ENCODE measurements around the gene TMEM256. TPM values are rescaled to one million over a fixed set of nuclear protein-coding genes. Genes with fewer than 3 reads are reported as not detected.
A peak's percentile ranks its signal among the peaks of the same experiment; 100 is the strongest.

Gene TMEM256
- total and polyA plus RNA-seq, 2 experiments from 2014 or later = 40.1 to 59.3 TPM

- H3K9me3 ChIP-seq (ENCODE audit: low read depth) = no peaks in the 10 kb centered on the region
- TF ChIP-seq EZH2phosphoT487 (IDR thresholded peaks at IDR 0.05; ENCODE audit: insufficient read depth, low read depth) (no peak), EZH2 (IDR thresholded peaks at IDR 0.05; ENCODE audit: insufficient read depth, poor library complexity, severe bottlenecking) (no peak)
- H3K9me2 ChIP-seq (ENCODE audit: insufficient read depth) = no peaks in the 10 kb centered on the region
- no peak overlapping the region for H3K4me2 ChIP-seq (ENCODE audit: unreplicated experiment)
- peaks cover 9% of the 10 kb centered on the region for H3K79me2 ChIP-seq (ENCODE audit: insufficient read depth)
- in situ Hi-C loops (cut with MboI) = no loop called here
- no peak overlapping the region for H3K27ac ChIP-seq
- H3K9ac ChIP-seq = no peak overlapping the region
- DNase-seq = no peak
- no peaks in the 10 kb centered on the region for H3K36me3 ChIP-seq (ENCODE audit: low read depth)
- H3K4me3 ChIP-seq = no peak overlapping the region
- 83 to 84% methylated on average over 13 of the region's 13 CpGs for WGBS, 2 experiments (ENCODE audit: low coverage in 1 of 2, low lambda C conversion rate in 2 of 2, missing lambda C conversion rate in 2 of 2)
- no peaks in the 10 kb centered on the region for H4K20me1 ChIP-seq (ENCODE audit: insufficient read depth)
- peaks cover 6% of the 10 kb centered on the region for H3K4me1 ChIP-seq (ENCODE audit: insufficient read depth)
- H3K27me3 ChIP-seq (replicated peaks; ENCODE audit: insufficient read depth) = no peaks in the 10 kb centered on the region
- H3F3A ChIP-seq (ENCODE audit: insufficient read depth) = 0 out of 2 replicates have a peak, but pooled peaks cover 1% of the 10 kb centered on the region
- no peak overlapping the region for H2AFZ ChIP-seq
Measured at GRCh38 chr17:7407082-7407481, 3.2 kb upstream of the TMEM256 start.

- Histone ChIP-seq H3F3A (ENCODE audit: insufficient read depth) (no peaks in the 10 kb centered on the region), H3K4me3 (peak overlapping the region; percentile 79), H3K27ac (no peak overlapping the region), H3K9me3 (ENCODE audit: low read depth) (no peaks in the 10 kb centered on the region), H3K9me2 (ENCODE audit: insufficient read depth) (no peaks in the 10 kb centered on the region), H3K4me2 (ENCODE audit: unreplicated experiment) (peak overlapping the region; percentile 80), H3K9ac (peak overlapping the region; percentile 84), H4K20me1 (ENCODE audit: insufficient read depth) (no peaks in the 10 kb centered on the region), H2AFZ (no peak overlapping the region), H3K4me1 (ENCODE audit: insufficient read depth) (peaks cover 6% of the 10 kb centered on the region), H3K79me2 (ENCODE audit: insufficient read depth) (peaks cover 14% of the 10 kb centered on the region), H3K27me3 (replicated peaks; ENCODE audit: insufficient read depth) (no peaks in the 10 kb centered on the region), H3K36me3 (ENCODE audit: low read depth) (no peaks in the 10 kb centered on the region)
- in situ Hi-C loops (cut with MboI) = no loop called here
- DNase-seq = peak; percentile 7
- WGBS, 2 experiments (ENCODE audit: low coverage in 1 of 2, low lambda C conversion rate in 2 of 2, missing lambda C conversion rate in 2 of 2) = 72 to 80% methylated on average over 8 to 12 of the region's 12 CpGs
- TF ChIP-seq EZH2 (IDR thresholded peaks at IDR 0.05; ENCODE audit: insufficient read depth, poor library complexity, severe bottlenecking) (no peak), EZH2phosphoT487 (IDR thresholded peaks at IDR 0.05; ENCODE audit: insufficient read depth, low read depth) (no peak)
Measured at GRCh38 chr17:7406235-7406825, 2.4 kb upstream of the TMEM256 start.

GRCh38 chr17:7405350-7406234 lies 1.7 kb upstream of the TMEM256 start:
- H3K36me3 ChIP-seq (ENCODE audit: low read depth) = no peaks in the 10 kb centered on the region
- in situ Hi-C loops (cut with MboI) = no loop called here
- H3K9me3 ChIP-seq (ENCODE audit: low read depth) = no peaks in the 10 kb centered on the region
- peak overlapping the region; percentile 70 for H2AFZ ChIP-seq
- H4K20me1 ChIP-seq (ENCODE audit: insufficient read depth) = no peaks in the 10 kb centered on the region
- H3K4me1 ChIP-seq (ENCODE audit: insufficient read depth) = peaks cover 6% of the 10 kb centered on the region
- H3F3A ChIP-seq (ENCODE audit: insufficient read depth) = no peaks in the 10 kb centered on the region
- no peaks in the 10 kb centered on the region for H3K9me2 ChIP-seq (ENCODE audit: insufficient read depth)
- no peaks in the 10 kb centered on the region for H3K27me3 ChIP-seq (replicated peaks; ENCODE audit: insufficient read depth)
- peak overlapping the region; percentile 80 for H3K4me2 ChIP-seq (ENCODE audit: unreplicated experiment)
- peak overlapping the region; percentile 84 for H3K9ac ChIP-seq
- H3K79me2 ChIP-seq (ENCODE audit: insufficient read depth) = peaks cover 14% of the 10 kb centered on the region
- H3K27ac ChIP-seq = peak overlapping the region; percentile 48
- peak overlapping the region; percentile 79 for H3K4me3 ChIP-seq
- DNase-seq = peak; percentile 51
- 5 to 9% methylated on average over 15 to 38 of the region's 38 CpGs for WGBS, 2 experiments (ENCODE audit: low coverage in 1 of 2, low lambda C conversion rate in 2 of 2, missing lambda C conversion rate in 2 of 2)
- no peak for TF ChIP-seq EZH2phosphoT487 (IDR thresholded peaks at IDR 0.05; ENCODE audit: insufficient read depth, low read depth)
- no peak for TF ChIP-seq EZH2 (IDR thresholded peaks at IDR 0.05; ENCODE audit: insufficient read depth, poor library complexity, severe bottlenecking)

- Histone ChIP-seq H3K9me3 (ENCODE audit: low read depth) (no peaks in the 10 kb centered on the region), H3K27me3 (replicated peaks; ENCODE audit: insufficient read depth) (no peaks in the 10 kb centered on the region), H3K4me1 (ENCODE audit: insufficient read depth) (peaks cover 6% of the 10 kb centered on the region), H3F3A (ENCODE audit: insufficient read depth) (0 out of 2 replicates have a peak, but pooled peaks cover under 1% of the 10 kb centered on the region), H3K9me2 (ENCODE audit: insufficient read depth) (no peaks in the 10 kb centered on the region), H3K79me2 (ENCODE audit: insufficient read depth) (peaks cover 14% of the 10 kb centered on the region), H3K9ac (peak overlapping the region; percentile 84), H2AFZ (peak overlapping the region; percentile 70), H3K4me2 (ENCODE audit: unreplicated experiment) (peak overlapping the region; percentile 80), H4K20me1 (ENCODE audit: insufficient read depth) (no peaks in the 10 kb centered on the region), H3K36me3 (ENCODE audit: low read depth) (no peaks in the 10 kb centered on the region), H3K27ac (peak overlapping the region; percentile 48), H3K4me3 (peak overlapping the region; percentile 79)
- 1% methylated on average over 10 to 61 of the region's 65 CpGs for WGBS, 2 experiments (ENCODE audit: low coverage in 1 of 2, low lambda C conversion rate in 2 of 2, missing lambda C conversion rate in 2 of 2)
- DNase-seq = peak; percentile 83
- no peak for TF ChIP-seq EZH2 (IDR thresholded peaks at IDR 0.05; ENCODE audit: insufficient read depth, poor library complexity, severe bottlenecking)
- no peak for TF ChIP-seq EZH2phosphoT487 (IDR thresholded peaks at IDR 0.05; ENCODE audit: insufficient read depth, low read depth)
- in situ Hi-C loops (cut with MboI) = no loop called here
Measured at GRCh38 chr17:7404737-7405349, 946 bp upstream of the TMEM256 start.
